ENCODE results near the gene RABL3.

The RABL3 gene

DNA sequence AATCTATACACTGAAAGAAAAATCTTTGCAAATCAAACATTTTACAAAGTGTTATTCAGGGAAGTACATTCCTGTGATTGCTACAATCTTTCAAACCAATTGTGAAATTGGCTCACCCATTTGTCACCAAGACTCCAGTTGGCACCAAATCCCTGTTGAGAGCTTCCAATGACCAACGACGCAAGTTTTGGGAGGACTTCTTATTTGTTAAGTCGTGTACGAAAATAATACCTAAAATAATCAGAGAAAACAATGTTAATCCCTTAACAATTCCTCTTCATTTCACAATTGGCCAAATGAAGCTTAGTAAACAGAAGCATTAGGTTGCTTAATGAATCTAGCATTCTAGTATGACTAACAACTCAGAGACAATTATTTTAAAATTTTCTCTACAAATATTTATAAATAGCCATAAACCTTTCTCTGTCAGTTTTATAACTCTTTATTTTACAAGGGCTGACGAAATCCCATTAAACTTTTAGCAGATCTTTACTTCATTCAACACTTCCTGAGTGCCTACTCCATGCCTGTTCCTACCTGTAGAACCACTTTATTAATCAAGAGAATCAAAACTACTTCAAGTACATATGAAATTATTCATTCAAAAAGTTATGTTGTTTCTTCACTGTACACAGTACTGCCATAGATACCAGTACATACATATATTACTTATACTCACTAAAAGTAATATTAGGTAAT lies 36.3 kb downstream of the RABL3 start:
- H3K4me1 Mint-ChIP-seq, result no peaks in the 10 kb centered on the region
- H3K27ac Mint-ChIP-seq, result no peak overlapping the region
- peaks cover 29% of the 10 kb centered on the region for H3K36me3 Mint-ChIP-seq (ENCODE audit: low read depth)
- no peaks in the 10 kb centered on the region for H3K27me3 Mint-ChIP-seq (ENCODE audit: low read depth)
- peaks cover 2% of the 10 kb centered on the region for H3K9me3 Mint-ChIP-seq
- TF ChIP-seq, protein P1, sequence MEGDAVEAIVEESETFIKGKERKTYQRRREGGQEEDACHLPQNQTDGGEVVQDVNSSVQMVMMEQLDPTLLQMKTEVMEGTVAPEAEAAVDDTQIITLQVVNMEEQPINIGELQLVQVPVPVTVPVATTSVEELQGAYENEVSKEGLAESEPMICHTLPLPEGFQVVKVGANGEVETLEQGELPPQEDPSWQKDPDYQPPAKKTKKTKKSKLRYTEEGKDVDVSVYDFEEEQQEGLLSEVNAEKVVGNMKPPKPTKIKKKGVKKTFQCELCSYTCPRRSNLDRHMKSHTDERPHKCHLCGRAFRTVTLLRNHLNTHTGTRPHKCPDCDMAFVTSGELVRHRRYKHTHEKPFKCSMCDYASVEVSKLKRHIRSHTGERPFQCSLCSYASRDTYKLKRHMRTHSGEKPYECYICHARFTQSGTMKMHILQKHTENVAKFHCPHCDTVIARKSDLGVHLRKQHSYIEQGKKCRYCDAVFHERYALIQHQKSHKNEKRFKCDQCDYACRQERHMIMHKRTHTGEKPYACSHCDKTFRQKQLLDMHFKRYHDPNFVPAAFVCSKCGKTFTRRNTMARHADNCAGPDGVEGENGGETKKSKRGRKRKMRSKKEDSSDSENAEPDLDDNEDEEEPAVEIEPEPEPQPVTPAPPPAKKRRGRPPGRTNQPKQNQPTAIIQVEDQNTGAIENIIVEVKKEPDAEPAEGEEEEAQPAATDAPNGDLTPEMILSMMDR (IDR thresholded peaks at IDR 0.05; ENCODE audit: unreplicated experiment in 3 of 3), result no peak
- H3K4me3 Mint-ChIP-seq, result no peak overlapping the region

DNA sequence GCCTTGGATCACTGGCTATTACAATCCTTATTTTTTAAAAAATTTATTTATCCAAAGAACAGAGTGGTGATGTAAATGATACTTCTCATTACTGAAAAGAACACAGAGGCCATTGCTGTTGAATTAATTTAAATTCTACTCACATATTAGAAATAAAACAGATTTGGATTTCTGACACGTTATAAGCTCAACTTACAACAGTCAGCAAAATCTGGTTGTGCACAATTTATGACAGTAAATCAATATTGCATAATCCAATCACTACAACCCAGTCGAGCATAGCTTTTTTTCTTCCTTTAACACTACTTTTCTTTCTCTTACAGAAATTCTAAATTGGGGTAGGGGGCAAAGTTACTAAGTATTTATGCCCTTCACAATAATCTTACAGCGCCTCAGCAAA lies 43.0 kb downstream of the RABL3 start:
- TF ChIP-seq, protein P1 (IDR thresholded peaks at IDR 0.05; ENCODE audit: unreplicated experiment in 3 of 3), result no peak

GRCh38 chr3:120693439-120694171 lies 48.7 kb downstream of the RABL3 start:
- no peaks in the 10 kb centered on the region for H3K4me1 Mint-ChIP-seq
- H3K27ac Mint-ChIP-seq, result peak overlapping the region in 2 of 3 experiments; percentile 30 to 55
- H3K4me3 Mint-ChIP-seq, result no peak overlapping the region
- no peaks in the 10 kb centered on the region for H3K9me3 Mint-ChIP-seq
- peaks cover 4% of the 10 kb centered on the region for H3K36me3 Mint-ChIP-seq (ENCODE audit: low read depth)
- TF ChIP-seq, protein P1 (IDR thresholded peaks at IDR 0.05; ENCODE audit: unreplicated experiment in 3 of 3), result no peak
- no peaks in the 10 kb centered on the region for H3K27me3 Mint-ChIP-seq (ENCODE audit: low read depth)

More for the DNA sequence above, 43.0 kb downstream of the RABL3 start:
- Mint-ChIP-seq H3K4me3 (no peak overlapping the region), H3K27ac (no peak overlapping the region), H3K36me3 (ENCODE audit: low read depth) (peaks cover 23% of the 10 kb centered on the region), H3K4me1 (no peaks in the 10 kb centered on the region), H3K9me3 (peaks cover 2% of the 10 kb centered on the region), H3K27me3 (ENCODE audit: low read depth) (no peaks in the 10 kb centered on the region)

GRCh38 chr3:120689395-120689794 lies 52.9 kb downstream of the RABL3 start:
- H3K4me3 Mint-ChIP-seq, result no peak overlapping the region
- H3K36me3 Mint-ChIP-seq (ENCODE audit: low read depth), result peaks cover 4% of the 10 kb centered on the region
- no peaks in the 10 kb centered on the region for H3K9me3 Mint-ChIP-seq
- H3K4me1 Mint-ChIP-seq, result no peaks in the 10 kb centered on the region
- no peak overlapping the region for H3K27ac Mint-ChIP-seq
- TF ChIP-seq, protein P1 (IDR thresholded peaks at IDR 0.05; ENCODE audit: unreplicated experiment in 3 of 3), result no peak
- no peaks in the 10 kb centered on the region for H3K27me3 Mint-ChIP-seq (ENCODE audit: low read depth)

- TF ChIP-seq, protein P1 (IDR thresholded peaks at IDR 0.05; ENCODE audit: unreplicated experiment in 3 of 3), result no peak
- Mint-ChIP-seq H3K4me1 (no peaks in the 10 kb centered on the region), H3K36me3 (ENCODE audit: low read depth) (peaks cover 4% of the 10 kb centered on the region), H3K4me3 (no peak overlapping the region), H3K9me3 (no peaks in the 10 kb centered on the region), H3K27ac (no peak overlapping the region), H3K27me3 (ENCODE audit: low read depth) (no peaks in the 10 kb centered on the region)
Measured at GRCh38 chr3:120688121-120688520, 54.2 kb downstream of the RABL3 start.
